ENCODE data around the gene HECA. TPM values are rescaled to one million over a fixed set of nuclear protein-coding genes. Genes with fewer than 3 reads are reported as not detected.

HECA gene
- total RNA-seq, 1 experiment from 2014 or later, result 11.6 TPM

- CTCF ChIA-PET, result no interaction called here
Observed at GRCh38 chr6:139151425-139152087, 16.7 kb downstream of the HECA start.

GRCh38 chr6:139152088-139152891 lies 17.4 kb downstream of the HECA start:
- intact Hi-C loops (cut with micrococcal nuclease; ENCODE audit: unreplicated experiment), result no loop called here
- Histone ChIP-seq H3F3A (ENCODE audit: insufficient read depth, low read depth) (no peaks in the 10 kb centered on the region), H3K9me2 (ENCODE audit: insufficient read depth) (no peaks in the 10 kb centered on the region), H3K27me3 (ENCODE audit: insufficient read depth, low read depth) (no peaks in the 10 kb centered on the region), H2AFZ (no peak overlapping the region), H3K79me2 (ENCODE audit: low read depth) (peaks cover 7% of the 10 kb centered on the region; the same call in 1 of the 2 replicates), H3K4me3 (no peak overlapping the region), H3K36me3 (ENCODE audit: low read depth) (no peaks in the 10 kb centered on the region), H3K4me1 (replicated peaks; ENCODE audit: insufficient read depth) (no peaks in the 10 kb centered on the region), H3K4me2 (no peak overlapping the region), H3K9me3 (ENCODE audit: insufficient read depth, low read depth) (no peaks in the 10 kb centered on the region), H4K20me1 (ENCODE audit: insufficient read depth) (no peaks in the 10 kb centered on the region; the same call in 1 of the 2 replicates), H3K27ac (no peak overlapping the region)
- TF ChIP-seq EZH2 (IDR thresholded peaks at IDR 0.05; ENCODE audit: low read depth) (no peak), CTCF (conservative IDR thresholded peaks at IDR 0.05) (no peak)
- POLR2A ChIA-PET (ENCODE audit: unreplicated experiment), result interaction anchor here (0.6 to 0.7 kb wide), 2 partner anchors 68 to 450 kb away, joined by 4 to 6 read pairs; no protein-coding TSS in a partner anchor
- CTCF ChIA-PET, result no interaction called here
- DNase-seq, result no peak
- BruUV-seq (replicated peaks), result no TSS peak

More at GRCh38 chr6:139151425-139152087, 16.7 kb downstream of the HECA start:
- peaks cover 7% of the 10 kb centered on the region; the same call in 1 of the 2 replicates for H3K79me2 ChIP-seq (ENCODE audit: low read depth)
- H3K27ac ChIP-seq, result no peak overlapping the region
- H3F3A ChIP-seq (ENCODE audit: insufficient read depth, low read depth), result no peaks in the 10 kb centered on the region
- H2AFZ ChIP-seq, result no peak overlapping the region
- no TSS peak for BruUV-seq (replicated peaks)
- no peaks in the 10 kb centered on the region; the same call in 1 of the 2 replicates for H4K20me1 ChIP-seq (ENCODE audit: insufficient read depth)
- no peak overlapping the region for H3K4me3 ChIP-seq
- no peaks in the 10 kb centered on the region for H3K9me3 ChIP-seq (ENCODE audit: insufficient read depth, low read depth)
- no peak for DNase-seq
- no peaks in the 10 kb centered on the region for H3K4me1 ChIP-seq (replicated peaks; ENCODE audit: insufficient read depth)
- no peaks in the 10 kb centered on the region for H3K9me2 ChIP-seq (ENCODE audit: insufficient read depth)
- POLR2A ChIA-PET (ENCODE audit: unreplicated experiment), result interaction anchor here (0.6 kb wide), 1 partner anchor 69 kb away, joined by 4 read pairs; no protein-coding TSS in a partner anchor
- no peak overlapping the region for H3K4me2 ChIP-seq
- TF ChIP-seq EZH2 (IDR thresholded peaks at IDR 0.05; ENCODE audit: low read depth), result no peak
- no peak for TF ChIP-seq CTCF (conservative IDR thresholded peaks at IDR 0.05)
- intact Hi-C loops (cut with micrococcal nuclease; ENCODE audit: unreplicated experiment), result no loop called here
- H3K27me3 ChIP-seq (ENCODE audit: insufficient read depth, low read depth), result no peaks in the 10 kb centered on the region
- H3K36me3 ChIP-seq (ENCODE audit: low read depth), result no peaks in the 10 kb centered on the region

GRCh38 chr6:139152892-139153271 lies 18.0 kb downstream of the HECA start:
- H3K4me3 ChIP-seq, result no peak overlapping the region
- no peak for DNase-seq
- H3K27ac ChIP-seq, result no peak overlapping the region
- intact Hi-C loops (cut with micrococcal nuclease; ENCODE audit: unreplicated experiment), result no loop called here
- peaks cover 7% of the 10 kb centered on the region; the same call in 1 of the 2 replicates for H3K79me2 ChIP-seq (ENCODE audit: low read depth)
- H2AFZ ChIP-seq, result no peak overlapping the region
- H3K27me3 ChIP-seq (ENCODE audit: insufficient read depth, low read depth), result no peaks in the 10 kb centered on the region
- CTCF ChIA-PET, result no interaction called here
- TF ChIP-seq CTCF (conservative IDR thresholded peaks at IDR 0.05) (no peak), EZH2 (IDR thresholded peaks at IDR 0.05; ENCODE audit: low read depth) (no peak)
- no peaks in the 10 kb centered on the region for H3K4me1 ChIP-seq (replicated peaks; ENCODE audit: insufficient read depth)
- H3K9me3 ChIP-seq (ENCODE audit: insufficient read depth, low read depth), result no peaks in the 10 kb centered on the region
- no peaks in the 10 kb centered on the region; the same call in 1 of the 2 replicates for H4K20me1 ChIP-seq (ENCODE audit: insufficient read depth)
- H3K9me2 ChIP-seq (ENCODE audit: insufficient read depth), result no peaks in the 10 kb centered on the region
- H3K36me3 ChIP-seq (ENCODE audit: low read depth), result no peaks in the 10 kb centered on the region
- no peaks in the 10 kb centered on the region for H3F3A ChIP-seq (ENCODE audit: insufficient read depth, low read depth)
- POLR2A ChIA-PET (ENCODE audit: unreplicated experiment), result interaction anchor here (0.7 kb wide), 1 partner anchor 450 kb away, joined by 6 read pairs; no protein-coding TSS in a partner anchor
- no TSS peak for BruUV-seq (replicated peaks)
- H3K4me2 ChIP-seq, result no peak overlapping the region

All from PC-9 (cell line).